SK-N-SH treated with all-trans-retinoic acid at 6 μM for 48 hours (cell line): ENCODE data around the gene CD151.

Experiments
- ARNTL ChIP-seq: fragments of 450-650 bp; formaldehyde crosslinking; IDR thresholded peaks from 2 replicates; pipeline ENCODE4 v1.5.0; 2020; ENCODE audit warnings: low read depth, mild to moderate bottlenecking, moderate library complexity, borderline replicate concordance
- BACH2 ChIP-seq: fragments of 250-450 bp; sonication (Bioruptor Pico); IDR thresholded peaks from 2 replicates; pipeline ENCODE4 v1.9.0; 2021; ENCODE audit warnings: mild to moderate bottlenecking, borderline replicate concordance
- CSDC2 ChIP-seq: fragments of 250-450 bp; sonication (Bioruptor Pico); IDR thresholded peaks from 2 replicates; pipeline ENCODE4 v1.5.0; 2020; ENCODE audit warnings: mild to moderate bottlenecking, moderate library complexity
- ESRRG ChIP-seq: fragments of 250-450 bp; sonication (Bioruptor Pico); IDR thresholded peaks from 2 replicates; pipeline ENCODE4 v1.6.1; 2021; ENCODE audit warnings: mild to moderate bottlenecking
- TOX ChIP-seq: fragments of 250-450 bp; sonication (Bioruptor Pico); IDR thresholded peaks from 2 replicates; pipeline ENCODE4 v1.8.0; 2021; ENCODE audit warnings: mild to moderate bottlenecking, moderate library complexity, borderline replicate concordance
- ZFP3 ChIP-seq: fragments of 250-450 bp; sonication (Bioruptor Pico); IDR thresholded peaks from 2 replicates; pipeline ENCODE4 v1.5.0; 2020; ENCODE audit warnings: mild to moderate bottlenecking, moderate library complexity
- ZFP30 ChIP-seq: fragments of 450-650 bp; formaldehyde crosslinking; IDR thresholded peaks from 2 replicates; pipeline ENCODE4 v1.5.0; 2022; ENCODE audit warnings: mild to moderate bottlenecking, moderate library complexity
- ZNF565 ChIP-seq: fragments of 450-650 bp; formaldehyde crosslinking; conservative IDR thresholded peaks from 2 replicates; pipeline ENCODE4 v1.5.0; 2020; ENCODE audit warnings: low read depth, mild to moderate bottlenecking, moderate library complexity
- ZNF70 ChIP-seq: fragments of 450-650 bp; formaldehyde crosslinking; IDR thresholded peaks from 2 replicates; pipeline ENCODE4 v1.5.0; 2020; ENCODE audit warnings: mild to moderate bottlenecking, moderate library complexity
- ZNF8 ChIP-seq: fragments of 450-650 bp; formaldehyde crosslinking; IDR thresholded peaks from 2 replicates; pipeline ENCODE4 v1.5.0; 2020; ENCODE audit warnings: mild to moderate bottlenecking, moderate library complexity
- TF ChIP-seq, protein P1 (sequence below): fragments of 250-450 bp; sonication (Bioruptor Pico); IDR thresholded peaks from 2 replicates; pipeline ENCODE4 v1.5.0; 2020; ENCODE audit warnings: mild to moderate bottlenecking, moderate library complexity
- TF ChIP-seq, protein P2 (sequence below): fragments of 250-450 bp; sonication (Bioruptor Pico); IDR thresholded peaks from 2 replicates; pipeline ENCODE4 v1.5.1; 2020; ENCODE audit warnings: low read depth, mild to moderate bottlenecking, moderate library complexity
- TF ChIP-seq, protein P3 (sequence below): fragments of 250-450 bp; sonication (Bioruptor Pico); IDR thresholded peaks from 2 replicates; pipeline ENCODE4 v1.8.0; 2021; ENCODE audit warnings: low read depth, mild to moderate bottlenecking, moderate library complexity, borderline replicate concordance

DNA sequence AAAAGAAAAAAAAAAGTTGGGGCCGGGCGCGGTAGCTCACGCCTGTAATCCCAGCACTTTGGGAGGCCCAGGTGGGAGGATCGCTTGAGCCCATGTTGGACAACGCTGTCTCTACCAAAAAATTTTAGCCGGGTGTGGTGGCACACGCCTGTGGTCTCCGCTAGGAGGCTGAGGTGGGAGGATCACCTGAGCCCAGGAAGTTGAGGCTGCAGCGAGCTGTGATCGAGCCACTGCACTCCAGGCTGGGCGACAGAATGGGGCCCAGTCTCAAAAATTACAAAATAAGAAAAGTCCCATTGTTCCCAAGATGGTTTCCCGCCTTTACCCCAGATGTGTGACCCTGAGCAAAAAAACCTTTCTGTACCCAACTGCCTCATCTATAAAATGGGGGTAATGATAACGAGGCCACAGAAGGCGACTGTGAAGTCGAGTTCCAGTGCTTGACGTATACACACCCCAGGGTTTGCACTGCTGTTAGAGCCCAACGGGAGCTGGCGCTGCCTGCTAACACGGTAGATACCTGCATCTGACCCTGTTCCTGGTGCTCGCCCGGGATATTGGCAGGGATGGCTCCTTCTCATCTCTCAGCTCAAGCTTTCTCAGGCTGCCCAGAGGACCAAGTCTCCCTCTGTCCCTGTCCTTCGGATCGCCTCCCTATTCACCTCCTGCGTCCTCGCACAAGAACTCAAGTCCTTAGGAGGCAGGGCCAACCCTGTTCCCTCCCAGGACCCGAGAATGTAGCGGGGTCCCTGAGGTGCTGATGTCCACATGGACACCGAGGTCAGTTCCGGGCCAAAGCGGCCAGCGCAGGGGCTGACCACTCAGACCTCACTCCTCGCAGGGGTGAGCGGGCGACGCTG is 24.1 kb upstream of the CD151 start:
- TF ChIP-seq ZFP30 (CRISPR knock-in tag) (no peak), ARNTL (CRISPR knock-in tag) (no peak), ESRRG (CRISPR knock-in tag) (no peak), ZFP3 (CRISPR knock-in tag) (no peak), ZNF565 (no peak), ZNF8 (no peak), BACH2 (CRISPR knock-in tag) (no peak), CSDC2 (CRISPR knock-in tag) (no peak), TOX (CRISPR knock-in tag) (no peak), ZNF70 (CRISPR knock-in tag) (no peak)
- TF ChIP-seq, protein P1, sequence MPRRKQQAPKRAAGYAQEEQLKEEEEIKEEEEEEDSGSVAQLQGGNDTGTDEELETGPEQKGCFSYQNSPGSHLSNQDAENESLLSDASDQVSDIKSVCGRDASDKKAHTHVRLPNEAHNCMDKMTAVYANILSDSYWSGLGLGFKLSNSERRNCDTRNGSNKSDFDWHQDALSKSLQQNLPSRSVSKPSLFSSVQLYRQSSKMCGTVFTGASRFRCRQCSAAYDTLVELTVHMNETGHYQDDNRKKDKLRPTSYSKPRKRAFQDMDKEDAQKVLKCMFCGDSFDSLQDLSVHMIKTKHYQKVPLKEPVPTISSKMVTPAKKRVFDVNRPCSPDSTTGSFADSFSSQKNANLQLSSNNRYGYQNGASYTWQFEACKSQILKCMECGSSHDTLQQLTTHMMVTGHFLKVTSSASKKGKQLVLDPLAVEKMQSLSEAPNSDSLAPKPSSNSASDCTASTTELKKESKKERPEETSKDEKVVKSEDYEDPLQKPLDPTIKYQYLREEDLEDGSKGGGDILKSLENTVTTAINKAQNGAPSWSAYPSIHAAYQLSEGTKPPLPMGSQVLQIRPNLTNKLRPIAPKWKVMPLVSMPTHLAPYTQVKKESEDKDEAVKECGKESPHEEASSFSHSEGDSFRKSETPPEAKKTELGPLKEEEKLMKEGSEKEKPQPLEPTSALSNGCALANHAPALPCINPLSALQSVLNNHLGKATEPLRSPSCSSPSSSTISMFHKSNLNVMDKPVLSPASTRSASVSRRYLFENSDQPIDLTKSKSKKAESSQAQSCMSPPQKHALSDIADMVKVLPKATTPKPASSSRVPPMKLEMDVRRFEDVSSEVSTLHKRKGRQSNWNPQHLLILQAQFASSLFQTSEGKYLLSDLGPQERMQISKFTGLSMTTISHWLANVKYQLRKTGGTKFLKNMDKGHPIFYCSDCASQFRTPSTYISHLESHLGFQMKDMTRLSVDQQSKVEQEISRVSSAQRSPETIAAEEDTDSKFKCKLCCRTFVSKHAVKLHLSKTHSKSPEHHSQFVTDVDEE (CRISPR knock-in tag): no peak
- TF ChIP-seq, protein P2, sequence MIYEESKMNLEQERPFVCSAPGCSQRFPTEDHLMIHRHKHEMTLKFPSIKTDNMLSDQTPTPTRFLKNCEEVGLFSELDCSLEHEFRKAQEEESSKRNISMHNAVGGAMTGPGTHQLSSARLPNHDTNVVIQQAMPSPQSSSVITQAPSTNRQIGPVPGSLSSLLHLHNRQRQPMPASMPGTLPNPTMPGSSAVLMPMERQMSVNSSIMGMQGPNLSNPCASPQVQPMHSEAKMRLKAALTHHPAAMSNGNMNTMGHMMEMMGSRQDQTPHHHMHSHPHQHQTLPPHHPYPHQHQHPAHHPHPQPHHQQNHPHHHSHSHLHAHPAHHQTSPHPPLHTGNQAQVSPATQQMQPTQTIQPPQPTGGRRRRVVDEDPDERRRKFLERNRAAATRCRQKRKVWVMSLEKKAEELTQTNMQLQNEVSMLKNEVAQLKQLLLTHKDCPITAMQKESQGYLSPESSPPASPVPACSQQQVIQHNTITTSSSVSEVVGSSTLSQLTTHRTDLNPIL: no peak
- TF ChIP-seq, protein P3, sequence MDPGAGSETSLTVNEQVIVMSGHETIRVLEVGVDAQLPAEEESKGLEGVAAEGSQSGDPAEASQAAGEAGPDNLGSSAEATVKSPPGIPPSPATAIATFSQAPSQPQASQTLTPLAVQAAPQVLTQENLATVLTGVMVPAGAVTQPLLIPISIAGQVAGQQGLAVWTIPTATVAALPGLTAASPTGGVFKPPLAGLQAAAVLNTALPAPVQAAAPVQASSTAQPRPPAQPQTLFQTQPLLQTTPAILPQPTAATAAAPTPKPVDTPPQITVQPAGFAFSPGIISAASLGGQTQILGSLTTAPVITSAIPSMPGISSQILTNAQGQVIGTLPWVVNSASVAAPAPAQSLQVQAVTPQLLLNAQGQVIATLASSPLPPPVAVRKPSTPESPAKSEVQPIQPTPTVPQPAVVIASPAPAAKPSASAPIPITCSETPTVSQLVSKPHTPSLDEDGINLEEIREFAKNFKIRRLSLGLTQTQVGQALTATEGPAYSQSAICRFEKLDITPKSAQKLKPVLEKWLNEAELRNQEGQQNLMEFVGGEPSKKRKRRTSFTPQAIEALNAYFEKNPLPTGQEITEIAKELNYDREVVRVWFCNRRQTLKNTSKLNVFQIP (CRISPR knock-in tag): no peak
